ENCODE results near the gene FAM184B.

FAM184B gene

DNA sequence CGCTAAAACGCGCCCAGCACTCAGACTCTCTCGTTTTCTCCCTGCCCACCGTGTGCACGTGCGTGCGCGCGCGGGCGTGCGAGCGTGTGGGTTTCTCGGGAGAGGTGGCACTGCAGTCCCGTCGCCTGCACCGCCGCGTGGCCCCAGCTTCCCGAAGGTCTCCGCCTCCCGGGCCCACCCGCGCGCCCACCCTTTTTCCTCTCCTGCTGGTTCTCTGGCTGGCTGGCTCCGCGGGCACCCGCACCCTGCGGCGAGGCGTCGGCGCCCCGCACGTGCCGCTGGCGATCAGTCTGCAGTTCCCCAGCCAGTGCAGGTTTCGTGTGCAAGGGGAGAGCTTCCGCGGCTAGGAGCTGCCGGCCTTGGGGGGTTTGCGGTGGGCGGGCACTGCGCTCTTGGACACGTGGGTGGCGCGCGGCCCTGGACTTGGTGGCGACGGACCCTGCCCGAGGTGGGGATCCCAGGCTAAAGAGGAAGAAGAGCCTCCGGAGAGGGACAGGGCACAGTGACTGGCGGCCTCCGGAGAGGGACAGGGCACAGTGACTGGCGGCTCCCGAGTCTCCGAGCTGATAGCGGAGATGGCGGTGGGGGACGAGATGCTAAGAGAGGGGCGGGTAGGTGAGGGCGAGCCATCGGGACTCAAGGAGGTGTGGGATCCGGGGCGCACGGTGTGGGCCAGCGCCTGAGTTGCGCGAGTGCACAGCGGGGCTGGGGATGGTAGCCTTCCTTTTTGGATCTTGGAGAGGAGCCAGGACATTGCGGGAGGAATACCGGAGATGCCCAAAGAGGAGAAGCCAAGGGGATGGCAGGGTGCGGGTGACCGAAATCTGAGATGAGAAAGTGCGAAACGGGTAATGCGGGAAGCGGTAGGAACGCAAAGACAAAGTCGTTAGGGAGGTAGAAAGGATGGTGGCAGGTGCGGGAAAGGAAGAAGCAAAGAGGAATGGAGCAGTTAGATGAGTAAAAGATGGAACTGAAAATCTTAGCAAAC lies at the start of gene FAM184B:
FAM184B (minus strand) TSS at position 322 of the 988 bp plus-strand sequence. CDS start 322 bp downstream, outside the sequence.
- no peaks in the 10 kb centered on the region for H3K27me3 ChIP-seq (ENCODE audit: insufficient read depth, low read length)
- H3K36me3 ChIP-seq (ENCODE audit: insufficient read depth, low read length), result no peaks in the 10 kb centered on the region
- no peak within 1 kb of the TSS for H3K4me2 ChIP-seq (ENCODE audit: low read length)
- no peaks in the 10 kb centered on the region for H3K9me3 ChIP-seq (ENCODE audit: low read length)
- no peaks in the 10 kb centered on the region for H3K79me2 ChIP-seq (ENCODE audit: insufficient read depth, low read length)
- H3K9ac ChIP-seq (ENCODE audit: low read length), result no peak within 1 kb of the TSS
- H4K20me1 ChIP-seq (ENCODE audit: insufficient read depth, low read length), result no peaks in the 10 kb centered on the region
- no peaks in the 10 kb centered on the region for H3F3A ChIP-seq (ENCODE audit: insufficient read depth, low read length)
- no peaks in the 10 kb centered on the region for H3K4me1 ChIP-seq (ENCODE audit: insufficient read depth, low read length, severe bottlenecking)
- no peak within 1 kb of the TSS for H3K27ac ChIP-seq (ENCODE audit: low read depth, low read length, poor library complexity, severe bottlenecking)
- H3K9me2 ChIP-seq (ENCODE audit: low read depth, low read length), result no peaks in the 10 kb centered on the region
- no peak within 1 kb of the TSS for H3K4me3 ChIP-seq (ENCODE audit: low read depth, low read length, poor library complexity, severe bottlenecking)
- no peak within 1 kb of the TSS for H2AFZ ChIP-seq (ENCODE audit: low read length)
- TF ChIP-seq CTCF (IDR thresholded peaks at IDR 0.05; ENCODE audit: low read length) (no peak), EZH2 (IDR thresholded peaks at IDR 0.05; ENCODE audit: borderline replicate concordance, low read length) (no peak)

DNA sequence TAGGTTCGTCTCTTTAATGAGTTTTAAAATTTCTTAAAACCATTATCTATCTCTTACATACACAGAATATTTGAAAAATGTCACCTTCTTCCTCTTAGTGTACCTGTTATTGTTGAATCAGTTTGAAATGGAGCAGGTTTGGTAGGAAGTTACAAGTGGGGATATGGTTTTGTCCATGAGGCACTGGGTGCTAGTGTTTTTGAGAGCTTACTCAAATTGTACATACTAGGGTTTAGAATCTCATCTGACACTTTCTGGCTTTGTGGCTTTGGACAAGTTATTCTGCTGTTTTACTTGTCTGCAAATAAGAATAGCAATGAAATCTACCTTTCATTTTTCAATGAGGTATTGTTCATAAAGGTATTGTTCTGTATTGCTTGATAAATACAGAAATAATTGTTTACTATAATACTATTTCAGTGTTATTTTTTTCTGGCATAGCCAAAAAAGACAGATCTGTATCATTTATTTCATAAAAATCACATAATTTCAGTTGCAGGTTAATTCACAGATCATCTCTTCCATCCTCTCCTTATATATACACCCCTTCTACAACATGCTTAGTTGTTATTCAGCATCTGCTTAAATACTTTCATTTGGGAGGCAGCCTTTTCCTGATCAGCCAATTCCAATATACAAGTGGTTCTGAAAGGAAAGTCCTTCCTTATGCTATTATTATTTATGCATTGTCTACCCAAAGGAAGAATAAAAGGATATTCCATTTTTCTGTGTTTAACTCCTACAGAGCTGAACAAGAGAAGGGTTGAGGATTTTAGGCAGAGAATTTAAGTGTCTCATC lies 42.6 kb upstream of the FAM184B start:
- Histone ChIP-seq H3K27me3 (ENCODE audit: insufficient read depth, low read length) (no peaks in the 10 kb centered on the region), H3K9me3 (ENCODE audit: low read length) (no peaks in the 10 kb centered on the region), H3K9me2 (ENCODE audit: low read depth, low read length) (no peaks in the 10 kb centered on the region), H3K36me3 (ENCODE audit: insufficient read depth, low read length) (peaks cover 77% of the 10 kb centered on the region), H3K4me3 (ENCODE audit: low read depth, low read length, poor library complexity, severe bottlenecking) (no peak overlapping the region), H3K27ac (ENCODE audit: low read depth, low read length, poor library complexity, severe bottlenecking) (no peak overlapping the region), H3K9ac (ENCODE audit: low read length) (no peak overlapping the region), H3F3A (ENCODE audit: insufficient read depth, low read length) (no peaks in the 10 kb centered on the region), H2AFZ (ENCODE audit: low read length) (no peak overlapping the region), H3K4me2 (ENCODE audit: low read length) (no peak overlapping the region), H3K4me1 (ENCODE audit: insufficient read depth, low read length, severe bottlenecking) (no peaks in the 10 kb centered on the region), H4K20me1 (ENCODE audit: insufficient read depth, low read length) (no peaks in the 10 kb centered on the region), H3K79me2 (ENCODE audit: insufficient read depth, low read length) (no peaks in the 10 kb centered on the region)
- TF ChIP-seq CTCF (IDR thresholded peaks at IDR 0.05; ENCODE audit: low read length) (no peak), EZH2 (IDR thresholded peaks at IDR 0.05; ENCODE audit: borderline replicate concordance, low read length) (no peak)

GRCh38 chr4:17817027-17817426 lies 35.6 kb upstream of the FAM184B start:
- TF ChIP-seq EZH2 (IDR thresholded peaks at IDR 0.05; ENCODE audit: borderline replicate concordance, low read length), result no peak
- TF ChIP-seq CTCF (IDR thresholded peaks at IDR 0.05; ENCODE audit: low read length), result peak; percentile 22; the same call in 1 of the 2 replicates
- H3K4me2 ChIP-seq (ENCODE audit: low read length), result no peak overlapping the region
- H3K4me3 ChIP-seq (ENCODE audit: low read depth, low read length, poor library complexity, severe bottlenecking), result no peak overlapping the region

More at GRCh38 chr4:17817027-17817426, 35.6 kb upstream of the FAM184B start:
- H2AFZ ChIP-seq (ENCODE audit: low read length), result no peak overlapping the region
- H3K36me3 ChIP-seq (ENCODE audit: insufficient read depth, low read length), result peaks cover 63% of the 10 kb centered on the region
- H3K27ac ChIP-seq (ENCODE audit: low read depth, low read length, poor library complexity, severe bottlenecking), result no peak overlapping the region
- H3K27me3 ChIP-seq (ENCODE audit: insufficient read depth, low read length), result no peaks in the 10 kb centered on the region
- no peaks in the 10 kb centered on the region for H3K9me2 ChIP-seq (ENCODE audit: low read depth, low read length)
- H3K4me1 ChIP-seq (ENCODE audit: insufficient read depth, low read length, severe bottlenecking), result peaks cover 17% of the 10 kb centered on the region
- no peaks in the 10 kb centered on the region for H4K20me1 ChIP-seq (ENCODE audit: insufficient read depth, low read length)
- no peak overlapping the region for H3K9ac ChIP-seq (ENCODE audit: low read length)
- no peaks in the 10 kb centered on the region for H3F3A ChIP-seq (ENCODE audit: insufficient read depth, low read length)
- peaks cover 30% of the 10 kb centered on the region for H3K79me2 ChIP-seq (ENCODE audit: insufficient read depth, low read length)
- no peaks in the 10 kb centered on the region for H3K9me3 ChIP-seq (ENCODE audit: low read length)
